ENCODE results near the gene RPS3. TPM values are rescaled to one million over a fixed set of nuclear protein-coding genes. Genes with fewer than 3 reads are reported as not detected.

The RPS3 gene
- total RNA-seq, 1 experiment from 2014 or later = 1,749 TPM

GRCh38 chr11:75413864-75414263 is 14.5 kb downstream of the RPS3 start:
- BruUV-seq (replicated peaks) = no TSS peak
- no peak for TF ChIP-seq CTCF (IDR thresholded peaks at IDR 0.05; ENCODE audit: unreplicated experiment)
- no peak overlapping the region for H3K27ac Mint-ChIP-seq (ENCODE audit: unreplicated experiment)
- H3K36me3 Mint-ChIP-seq (ENCODE audit: insufficient read depth, unreplicated experiment) = peaks cover 47% of the 10 kb centered on the region
- no peaks in the 10 kb centered on the region for H3K4me1 Mint-ChIP-seq (ENCODE audit: low read depth, unreplicated experiment)
- no peak overlapping the region for H3K4me3 Mint-ChIP-seq (ENCODE audit: low read depth, unreplicated experiment)
- DNase-seq = no peak
- intact Hi-C loops (cut with micrococcal nuclease; ENCODE audit: unreplicated experiment) = no loop called here
- no peaks in the 10 kb centered on the region for H3K27me3 Mint-ChIP-seq (ENCODE audit: unreplicated experiment)
- H3K9me3 Mint-ChIP-seq (ENCODE audit: low read depth, unreplicated experiment) = no peaks in the 10 kb centered on the region
- CTCF ChIA-PET = no interaction called here

GRCh38 chr11:75420224-75421034 is 21.1 kb downstream of the RPS3 start:
- H3K27me3 Mint-ChIP-seq (ENCODE audit: unreplicated experiment) = no peaks in the 10 kb centered on the region
- H3K27ac Mint-ChIP-seq (ENCODE audit: unreplicated experiment) = no peak overlapping the region
- no peak for TF ChIP-seq CTCF (IDR thresholded peaks at IDR 0.05; ENCODE audit: unreplicated experiment)
- no TSS peak for BruUV-seq (replicated peaks)
- H3K36me3 Mint-ChIP-seq (ENCODE audit: insufficient read depth, unreplicated experiment) = peaks cover 22% of the 10 kb centered on the region
- no peaks in the 10 kb centered on the region for H3K9me3 Mint-ChIP-seq (ENCODE audit: low read depth, unreplicated experiment)
- H3K4me3 Mint-ChIP-seq (ENCODE audit: low read depth, unreplicated experiment) = no peak overlapping the region
- no peak for DNase-seq
- intact Hi-C loops (cut with micrococcal nuclease; ENCODE audit: unreplicated experiment) = no loop called here
- CTCF ChIA-PET = no interaction called here
- H3K4me1 Mint-ChIP-seq (ENCODE audit: low read depth, unreplicated experiment) = peaks cover 27% of the 10 kb centered on the region

GRCh38 chr11:75421035-75421602 is 21.8 kb downstream of the RPS3 start:
- intact Hi-C loops (cut with micrococcal nuclease; ENCODE audit: unreplicated experiment) = no loop called here
- peaks cover 27% of the 10 kb centered on the region for H3K4me1 Mint-ChIP-seq (ENCODE audit: low read depth, unreplicated experiment)
- no peaks in the 10 kb centered on the region for H3K27me3 Mint-ChIP-seq (ENCODE audit: unreplicated experiment)
- no peak for TF ChIP-seq CTCF (IDR thresholded peaks at IDR 0.05; ENCODE audit: unreplicated experiment)
- no peak overlapping the region for H3K27ac Mint-ChIP-seq (ENCODE audit: unreplicated experiment)
- H3K36me3 Mint-ChIP-seq (ENCODE audit: insufficient read depth, unreplicated experiment) = peaks cover 15% of the 10 kb centered on the region
- CTCF ChIA-PET = no interaction called here
- no peaks in the 10 kb centered on the region for H3K9me3 Mint-ChIP-seq (ENCODE audit: low read depth, unreplicated experiment)
- H3K4me3 Mint-ChIP-seq (ENCODE audit: low read depth, unreplicated experiment) = no peak overlapping the region
- BruUV-seq (replicated peaks) = no TSS peak
- DNase-seq = no peak

GRCh38 chr11:75421902-75422247 is 22.6 kb downstream of the RPS3 start:
- BruUV-seq (replicated peaks) = no TSS peak
- CTCF ChIA-PET = interaction anchor here (0.5 kb wide), 1 partner anchor 95 kb away, joined by 5 read pairs; no protein-coding TSS in a partner anchor
- no peak for DNase-seq
- intact Hi-C loops (cut with micrococcal nuclease; ENCODE audit: unreplicated experiment) = no loop called here
- H3K27me3 Mint-ChIP-seq (ENCODE audit: unreplicated experiment) = no peaks in the 10 kb centered on the region
- H3K27ac Mint-ChIP-seq (ENCODE audit: unreplicated experiment) = no peak overlapping the region
- H3K9me3 Mint-ChIP-seq (ENCODE audit: low read depth, unreplicated experiment) = no peaks in the 10 kb centered on the region
- TF ChIP-seq CTCF (IDR thresholded peaks at IDR 0.05; ENCODE audit: unreplicated experiment) = no peak
- H3K4me3 Mint-ChIP-seq (ENCODE audit: low read depth, unreplicated experiment) = no peak overlapping the region
- peaks cover 27% of the 10 kb centered on the region for H3K4me1 Mint-ChIP-seq (ENCODE audit: low read depth, unreplicated experiment)
- peaks cover 10% of the 10 kb centered on the region for H3K36me3 Mint-ChIP-seq (ENCODE audit: insufficient read depth, unreplicated experiment)
